ENCODE measurements around the gene HABP4. TPM values are rescaled to one million over a fixed set of nuclear protein-coding genes. Genes with fewer than 3 reads are reported as not detected.

Gene HABP4
- total and polyA plus RNA-seq, 10 of the 15 experiments (the other 5 are each of a cell fraction or from before 2014, with no cell fraction given), result 1.6 to 15.4 (median 11.6) TPM

DNA sequence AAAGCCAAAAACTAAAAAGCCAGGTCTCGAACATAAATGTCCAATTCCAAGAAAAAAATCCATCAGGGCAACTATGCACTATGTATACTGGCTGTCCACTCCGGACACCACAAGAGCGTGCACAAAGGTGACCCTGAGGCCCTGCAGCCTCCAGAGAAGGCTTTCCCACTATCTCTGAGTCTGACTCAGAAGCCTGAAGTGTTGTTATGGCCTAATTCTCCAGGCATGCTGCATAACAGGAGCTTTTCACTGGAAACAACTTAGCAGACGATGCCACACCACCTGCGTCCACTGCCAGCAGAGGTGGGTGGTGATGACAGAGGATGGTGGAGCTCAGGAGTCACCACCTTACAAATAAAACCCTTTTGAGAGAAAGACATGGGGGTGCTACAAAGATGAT lies 63.7 kb downstream of the HABP4 start:
- no peaks in the 10 kb centered on the region for H3K36me3 ChIP-seq (ENCODE audit: control insufficient read depth in 2 of 2, insufficient read depth in 2 of 2, low read length in 1 of 2)
- in situ Hi-C loops (cut with MboI), result no loop called here
- no peak overlapping the region for H3K4me3 ChIP-seq
- ChIA-PET POLR2A (no interaction called here), CTCF (interaction anchor here (1.0 kb wide), 1 partner anchor 71 kb away, joined by 3 read pairs; no protein-coding TSS in a partner anchor), RAD21 (ENCODE audit: unreplicated experiment) (no interaction called here), SMC1A (ENCODE audit: uncharacterized antibody, unreplicated experiment) (interaction anchor here (1.3 kb wide), 1 partner anchor 11 kb away, joined by 3 read pairs; no protein-coding TSS in a partner anchor)
- H2AFZ ChIP-seq (ENCODE audit: control insufficient read depth, low read depth, low read length), result no peak overlapping the region
- ATAC-seq, result no peak
- TF ChIP-seq STAT3 (IDR thresholded peaks at IDR 0.05; ENCODE audit: low read depth, low read length), result no peak
- no peaks in the 10 kb centered on the region for H3K4me1 ChIP-seq (ENCODE audit: control insufficient read depth, insufficient read depth, low read length)
- no peaks in the 10 kb centered on the region; a peak in 1 of 4 replicates for H3K27me3 ChIP-seq (replicated peaks in 1 of 2; ENCODE audit: control insufficient read depth in 2 of 2, insufficient read depth in 2 of 2, low read length in 1 of 2)
- DNase-seq (ENCODE audit: low read depth, low spot score), result no peak
- no peaks in the 10 kb centered on the region for H3K9me3 ChIP-seq (replicated peaks; ENCODE audit: control insufficient read depth, insufficient read depth, low read length)
- intact Hi-C loops (cut with micrococcal nuclease; ENCODE audit: unreplicated experiment), result no loop called here
- H3K9ac ChIP-seq (ENCODE audit: control insufficient read depth, insufficient read depth, low read length), result no peak overlapping the region
- no peak overlapping the region for H3K4me2 ChIP-seq (ENCODE audit: control insufficient read depth, insufficient read depth)
- BruUV-seq (replicated peaks), result no TSS peak
- 42% methylated on average over 5 of the region's 5 CpGs for WGBS (ENCODE audit: insufficient coverage, insufficient replicate concordance, low lambda C conversion rate, missing lambda C conversion rate)
- no peaks in the 10 kb centered on the region for H3K79me2 ChIP-seq (ENCODE audit: control insufficient read depth, insufficient read depth, low read length)
- H3K27ac ChIP-seq (ENCODE audit: control insufficient read depth, insufficient read depth), result no peak overlapping the region
- no peak for FAIRE-seq
- no peaks in the 10 kb centered on the region for H4K20me1 ChIP-seq (ENCODE audit: control insufficient read depth, insufficient read depth)

DNA sequence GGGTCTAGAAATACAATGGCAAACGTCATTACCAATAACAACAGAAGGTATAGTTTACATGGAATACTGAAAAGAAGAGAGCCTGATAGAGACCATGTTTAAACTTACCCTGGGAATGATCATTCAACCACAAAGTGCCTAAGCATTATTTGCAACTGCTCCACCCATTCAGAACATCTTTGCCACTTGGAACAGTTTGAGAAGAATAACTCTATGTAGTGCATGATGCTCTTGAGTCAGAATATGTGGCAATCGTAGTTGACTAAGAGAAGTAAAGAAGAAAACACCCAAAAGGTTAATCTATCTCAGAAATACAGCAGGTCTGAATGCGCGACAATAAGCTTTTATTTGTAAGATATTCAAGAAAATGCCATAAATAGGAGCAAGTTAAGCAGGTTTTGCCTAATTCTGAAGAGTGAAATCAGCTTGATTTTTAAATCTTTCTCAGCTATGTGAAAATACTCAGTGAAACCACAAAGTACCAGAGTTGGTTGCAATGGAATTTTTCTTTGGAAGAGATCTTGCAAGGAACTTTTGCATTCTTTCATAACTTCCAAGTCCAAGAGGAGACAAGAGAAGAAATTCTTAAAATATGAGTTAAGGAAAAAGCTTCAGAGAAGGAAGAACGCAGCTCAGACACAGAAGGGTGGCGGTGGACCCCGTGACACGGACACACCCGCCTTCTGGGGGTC lies 64.3 kb downstream of the HABP4 start:
- H3K27ac ChIP-seq (ENCODE audit: control insufficient read depth, insufficient read depth), result no peak overlapping the region
- no TSS peak for BruUV-seq (replicated peaks)
- WGBS (ENCODE audit: insufficient coverage, insufficient replicate concordance, low lambda C conversion rate, missing lambda C conversion rate), result 48% methylated on average over 9 of the region's 9 CpGs
- no peak for DNase-seq (ENCODE audit: low read depth, low spot score)
- RAD21 ChIA-PET (ENCODE audit: unreplicated experiment), result no interaction called here
- intact Hi-C loops (cut with micrococcal nuclease; ENCODE audit: unreplicated experiment), result no loop called here
- no peak overlapping the region for H3K4me2 ChIP-seq (ENCODE audit: control insufficient read depth, insufficient read depth)
- H3K4me1 ChIP-seq (ENCODE audit: control insufficient read depth, insufficient read depth, low read length), result no peaks in the 10 kb centered on the region
- H3K9me3 ChIP-seq (replicated peaks; ENCODE audit: control insufficient read depth, insufficient read depth, low read length), result no peaks in the 10 kb centered on the region
- CTCF ChIA-PET, result interaction anchor here (0.6 to 1.4 kb wide), 3 partner anchors 8 to 1249 kb away, joined by 3 to 4 read pairs (median 3); no protein-coding TSS in a partner anchor
- no peaks in the 10 kb centered on the region for H4K20me1 ChIP-seq (ENCODE audit: control insufficient read depth, insufficient read depth)
- in situ Hi-C loops (cut with MboI), result no loop called here
- POLR2A ChIA-PET, result no interaction called here
- no peak for ATAC-seq
- SMC1A ChIA-PET (ENCODE audit: uncharacterized antibody, unreplicated experiment), result no interaction called here
- no peaks in the 10 kb centered on the region for H3K79me2 ChIP-seq (ENCODE audit: control insufficient read depth, insufficient read depth, low read length)
- no peak overlapping the region for H3K4me3 ChIP-seq
- no peaks in the 10 kb centered on the region for H3K36me3 ChIP-seq (ENCODE audit: control insufficient read depth in 2 of 2, insufficient read depth in 2 of 2, low read length in 1 of 2)
- H3K27me3 ChIP-seq (replicated peaks in 1 of 2; ENCODE audit: control insufficient read depth in 2 of 2, insufficient read depth in 2 of 2, low read length in 1 of 2), result no peaks in the 10 kb centered on the region; a peak in 1 of 4 replicates
- no peak overlapping the region for H3K9ac ChIP-seq (ENCODE audit: control insufficient read depth, insufficient read depth, low read length)
- FAIRE-seq, result no peak
- no peak overlapping the region for H2AFZ ChIP-seq (ENCODE audit: control insufficient read depth, low read depth, low read length)
- no peak for TF ChIP-seq FOXM1 (IDR thresholded peaks at IDR 0.05; ENCODE audit: low read depth, low read length)
- no peak for TF ChIP-seq SIN3A (IDR thresholded peaks at IDR 0.05; ENCODE audit: low read depth, low read length)
- no peak for TF ChIP-seq CHD1 (IDR thresholded peaks at IDR 0.05; ENCODE audit: low read depth, low read length)
- no peak for TF ChIP-seq ZNF24 (IDR thresholded peaks at IDR 0.05)
- TF ChIP-seq, protein P1, sequence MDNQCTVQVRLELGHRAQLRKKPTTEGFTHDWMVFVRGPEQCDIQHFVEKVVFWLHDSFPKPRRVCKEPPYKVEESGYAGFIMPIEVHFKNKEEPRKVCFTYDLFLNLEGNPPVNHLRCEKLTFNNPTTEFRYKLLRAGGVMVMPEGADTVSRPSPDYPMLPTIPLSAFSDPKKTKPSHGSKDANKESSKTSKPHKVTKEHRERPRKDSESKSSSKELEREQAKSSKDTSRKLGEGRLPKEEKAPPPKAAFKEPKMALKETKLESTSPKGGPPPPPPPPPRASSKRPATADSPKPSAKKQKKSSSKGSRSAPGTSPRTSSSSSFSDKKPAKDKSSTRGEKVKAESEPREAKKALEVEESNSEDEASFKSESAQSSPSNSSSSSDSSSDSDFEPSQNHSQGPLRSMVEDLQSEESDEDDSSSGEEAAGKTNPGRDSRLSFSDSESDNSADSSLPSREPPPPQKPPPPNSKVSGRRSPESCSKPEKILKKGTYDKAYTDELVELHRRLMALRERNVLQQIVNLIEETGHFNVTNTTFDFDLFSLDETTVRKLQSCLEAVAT (IDR thresholded peaks at IDR 0.05), result no peak
- no peak for TF ChIP-seq TBL1XR1 (IDR thresholded peaks at IDR 0.05; ENCODE audit: low read depth, low read length)
- TF ChIP-seq, protein P2, sequence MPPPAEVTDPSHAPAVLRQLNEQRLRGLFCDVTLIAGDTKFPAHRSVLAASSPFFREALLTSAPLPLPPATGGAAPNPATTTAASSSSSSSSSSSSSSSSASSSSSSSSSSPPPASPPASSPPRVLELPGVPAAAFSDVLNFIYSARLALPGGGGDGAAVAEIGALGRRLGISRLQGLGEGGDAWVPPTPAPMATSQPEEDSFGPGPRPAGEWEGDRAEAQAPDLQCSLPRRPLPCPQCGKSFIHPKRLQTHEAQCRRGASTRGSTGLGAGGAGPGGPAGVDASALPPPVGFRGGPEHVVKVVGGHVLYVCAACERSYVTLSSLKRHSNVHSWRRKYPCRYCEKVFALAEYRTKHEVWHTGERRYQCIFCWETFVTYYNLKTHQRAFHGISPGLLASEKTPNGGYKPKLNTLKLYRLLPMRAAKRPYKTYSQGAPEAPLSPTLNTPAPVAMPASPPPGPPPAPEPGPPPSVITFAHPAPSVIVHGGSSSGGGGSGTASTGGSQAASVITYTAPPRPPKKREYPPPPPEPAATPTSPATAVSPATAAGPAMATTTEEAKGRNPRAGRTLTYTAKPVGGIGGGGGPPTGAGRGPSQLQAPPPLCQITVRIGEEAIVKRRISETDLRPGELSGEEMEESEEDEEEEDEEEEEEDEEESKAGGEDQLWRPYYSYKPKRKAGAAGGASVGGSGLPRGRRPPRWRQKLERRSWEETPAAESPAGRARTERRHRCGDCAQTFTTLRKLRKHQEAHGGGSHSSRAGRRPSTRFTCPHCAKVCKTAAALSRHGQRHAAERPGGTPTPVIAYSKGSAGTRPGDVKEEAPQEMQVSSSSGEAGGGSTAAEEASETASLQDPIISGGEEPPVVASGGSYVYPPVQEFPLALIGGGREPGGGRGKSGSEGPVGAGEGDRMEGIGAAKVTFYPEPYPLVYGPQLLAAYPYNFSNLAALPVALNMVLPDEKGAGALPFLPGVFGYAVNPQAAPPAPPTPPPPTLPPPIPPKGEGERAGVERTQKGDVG (CRISPR knock-in tag; IDR thresholded peaks at IDR 0.05), result no peak
- no peak for TF ChIP-seq EED (IDR thresholded peaks at IDR 0.05; ENCODE audit: low read depth)
- TF ChIP-seq, protein P3, sequence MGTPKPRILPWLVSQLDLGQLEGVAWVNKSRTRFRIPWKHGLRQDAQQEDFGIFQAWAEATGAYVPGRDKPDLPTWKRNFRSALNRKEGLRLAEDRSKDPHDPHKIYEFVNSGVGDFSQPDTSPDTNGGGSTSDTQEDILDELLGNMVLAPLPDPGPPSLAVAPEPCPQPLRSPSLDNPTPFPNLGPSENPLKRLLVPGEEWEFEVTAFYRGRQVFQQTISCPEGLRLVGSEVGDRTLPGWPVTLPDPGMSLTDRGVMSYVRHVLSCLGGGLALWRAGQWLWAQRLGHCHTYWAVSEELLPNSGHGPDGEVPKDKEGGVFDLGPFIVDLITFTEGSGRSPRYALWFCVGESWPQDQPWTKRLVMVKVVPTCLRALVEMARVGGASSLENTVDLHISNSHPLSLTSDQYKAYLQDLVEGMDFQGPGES (IDR thresholded peaks at IDR 0.05), result no peak
- no peak for TF ChIP-seq ATF7 (IDR thresholded peaks at IDR 0.05; ENCODE audit: low read depth)

Measured in GM12878 (cell line).